SIG-M5 (cell line): ENCODE measurements around the gene AGAP2.
"Not testable (repeated sequence)": the region's sequence is repeated elsewhere in the genome, so short reads cannot be mapped to it uniquely, and the experiment has no call there.

Experiments used
- DNase-seq: peaks from one replicate; lab custom pipeline; 2025; lab: John Stamatoyannopoulos, UW

The AGAP2 gene

GRCh38 chr12:57722716-57723629 lies 15.6 kb downstream of the AGAP2 start:
- DNase-seq, result no peak

- not testable (repeated sequence) for DNase-seq
Measured at GRCh38 chr12:57721846-57722608, 16.5 kb downstream of the AGAP2 start.

GRCh38 chr12:57720606-57721595 lies 17.6 kb downstream of the AGAP2 start:
- no peak for DNase-seq

DNA sequence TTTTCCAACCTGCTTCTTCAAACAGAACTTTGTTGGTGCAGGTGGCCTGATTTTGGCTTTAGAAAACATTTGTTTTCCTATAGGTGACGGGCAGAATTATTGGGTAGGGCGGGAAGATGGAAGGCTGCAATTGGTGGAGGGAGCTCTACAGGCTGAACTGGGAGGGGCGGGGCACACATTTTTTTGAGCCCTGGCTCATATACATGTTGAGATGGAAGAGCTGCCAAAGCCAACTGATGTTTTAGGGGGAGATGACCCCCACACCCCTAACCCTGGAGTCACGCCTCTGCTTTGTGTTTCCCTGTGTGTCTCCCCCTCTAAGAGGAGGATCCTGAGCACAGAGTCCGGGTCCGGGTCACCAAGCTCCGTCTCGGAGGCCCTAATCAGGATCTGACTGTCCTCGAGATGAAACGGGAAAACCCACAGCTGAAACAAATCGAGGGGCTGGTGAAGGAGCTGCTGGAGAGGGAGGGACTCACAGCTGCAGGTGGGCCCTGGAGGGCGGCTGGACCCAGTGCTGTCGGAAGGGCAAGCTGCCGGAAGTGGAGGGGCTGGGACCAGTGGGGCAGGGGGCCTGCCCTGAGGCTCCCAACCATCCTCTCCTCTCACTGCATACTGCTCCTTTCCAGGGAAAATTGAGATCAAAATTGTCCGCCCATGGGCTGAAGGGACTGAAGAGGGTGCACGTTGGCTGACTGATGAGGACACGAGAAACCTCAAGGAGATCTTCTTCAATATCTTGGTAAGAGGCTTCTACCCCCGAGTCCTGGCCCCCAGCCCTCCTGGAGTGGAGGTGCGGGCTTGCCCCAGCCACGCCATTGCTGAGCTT lies 18.6 kb downstream of the AGAP2 start:
- no peak for DNase-seq

DNA sequence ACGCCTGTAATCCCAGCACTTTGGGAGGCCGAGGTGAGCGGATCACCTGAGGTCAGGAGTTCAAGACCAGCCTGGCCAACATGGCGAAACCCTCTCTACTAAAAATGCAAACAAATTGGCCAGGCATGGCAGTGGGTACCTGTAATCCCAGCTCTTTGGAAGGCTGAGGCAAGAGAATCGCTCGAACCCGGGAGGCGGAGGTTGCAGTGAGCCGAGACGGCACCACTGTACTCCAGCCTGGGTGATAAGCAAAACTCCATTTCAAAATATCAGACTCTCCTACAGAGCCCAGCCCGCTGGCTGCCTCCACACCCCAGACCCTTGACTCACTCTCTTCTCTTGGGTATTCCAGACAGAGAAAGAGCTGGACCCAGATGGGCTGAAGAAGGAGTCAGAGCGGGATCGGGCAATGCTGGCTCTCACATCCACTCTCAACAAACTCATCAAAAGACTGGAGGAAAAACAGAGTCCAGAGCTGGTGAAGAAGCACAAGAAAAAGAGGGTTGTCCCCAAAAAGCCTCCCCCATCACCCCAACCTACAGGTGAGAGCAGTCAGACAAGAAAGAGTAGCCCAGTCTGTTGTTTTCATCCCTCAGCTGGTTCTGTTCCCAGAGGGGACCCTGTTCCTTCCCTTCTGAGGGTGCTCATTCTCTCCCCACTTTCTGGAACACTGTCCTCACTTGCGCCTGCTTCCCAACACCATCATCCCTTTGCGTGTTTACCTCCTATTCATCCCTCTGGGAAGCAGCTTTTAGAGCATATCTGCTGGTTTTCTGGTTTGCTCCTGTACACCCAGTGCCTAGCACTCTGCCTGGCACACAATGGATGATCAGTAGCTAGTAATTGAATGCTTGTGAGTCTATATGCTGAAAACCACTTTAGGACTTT lies 19.7 kb downstream of the AGAP2 start:
- DNase-seq, result no peak

DNA sequence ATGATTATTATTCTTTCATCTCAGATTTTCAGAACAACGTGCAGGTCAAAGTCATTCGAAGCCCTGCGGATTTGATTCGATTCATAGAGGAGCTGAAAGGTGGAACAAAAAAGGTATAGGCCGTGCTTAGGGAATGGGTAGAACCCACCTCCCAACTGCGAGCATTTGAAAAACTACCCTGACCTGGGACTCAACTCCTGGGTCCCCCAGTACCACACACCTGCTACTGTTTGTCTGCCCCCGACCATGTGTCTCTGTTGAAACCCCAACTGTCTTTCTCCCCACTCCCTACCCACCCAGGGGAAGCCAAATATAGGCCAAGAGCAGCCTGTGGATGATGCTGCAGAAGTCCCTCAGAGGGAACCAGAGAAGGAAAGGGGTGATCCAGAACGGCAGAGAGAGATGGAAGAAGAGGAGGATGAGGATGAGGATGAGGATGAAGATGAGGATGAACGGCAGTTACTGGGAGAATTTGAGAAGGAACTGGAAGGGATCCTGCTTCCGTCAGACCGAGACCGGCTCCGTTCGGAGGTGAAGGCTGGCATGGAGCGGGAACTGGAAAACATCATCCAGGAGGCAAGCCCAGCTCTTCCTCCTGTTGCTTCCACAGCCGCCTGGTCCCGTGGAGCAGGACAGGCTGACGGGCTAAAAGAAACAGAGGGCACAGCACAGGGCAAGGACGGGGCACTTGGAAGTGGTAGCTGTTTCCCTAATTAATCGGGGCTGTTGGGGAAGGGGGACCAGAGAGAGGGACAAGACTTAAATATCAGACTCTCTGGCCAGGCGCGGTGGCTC lies 20.5 kb downstream of the AGAP2 start:
- no peak for DNase-seq

GRCh38 chr12:57717131-57717530 lies 21.4 kb downstream of the AGAP2 start:
- DNase-seq, result no peak

- DNase-seq, result no peak
Measured at GRCh38 chr12:57716305-57716704, 22.2 kb downstream of the AGAP2 start.

DNA sequence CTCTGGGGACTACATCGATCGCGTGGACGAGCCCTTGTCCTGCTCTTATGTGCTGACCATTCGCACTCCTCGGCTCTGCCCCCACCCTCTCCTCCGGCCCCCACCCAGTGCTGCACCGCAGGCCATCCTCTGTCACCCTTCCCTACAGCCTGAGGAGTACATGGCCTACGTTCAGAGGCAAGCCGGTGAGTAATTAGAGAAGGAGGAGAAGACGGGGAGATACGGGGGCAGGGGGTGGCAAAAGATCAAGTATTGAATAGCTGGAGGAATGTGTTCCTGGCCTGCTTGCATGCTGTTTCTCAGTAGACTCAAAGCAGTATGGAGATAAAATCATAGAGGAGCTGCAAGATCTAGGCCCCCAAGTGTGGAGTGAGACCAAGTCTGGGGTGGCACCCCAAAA lies 22.8 kb downstream of the AGAP2 start:
- DNase-seq, result no peak

DNA sequence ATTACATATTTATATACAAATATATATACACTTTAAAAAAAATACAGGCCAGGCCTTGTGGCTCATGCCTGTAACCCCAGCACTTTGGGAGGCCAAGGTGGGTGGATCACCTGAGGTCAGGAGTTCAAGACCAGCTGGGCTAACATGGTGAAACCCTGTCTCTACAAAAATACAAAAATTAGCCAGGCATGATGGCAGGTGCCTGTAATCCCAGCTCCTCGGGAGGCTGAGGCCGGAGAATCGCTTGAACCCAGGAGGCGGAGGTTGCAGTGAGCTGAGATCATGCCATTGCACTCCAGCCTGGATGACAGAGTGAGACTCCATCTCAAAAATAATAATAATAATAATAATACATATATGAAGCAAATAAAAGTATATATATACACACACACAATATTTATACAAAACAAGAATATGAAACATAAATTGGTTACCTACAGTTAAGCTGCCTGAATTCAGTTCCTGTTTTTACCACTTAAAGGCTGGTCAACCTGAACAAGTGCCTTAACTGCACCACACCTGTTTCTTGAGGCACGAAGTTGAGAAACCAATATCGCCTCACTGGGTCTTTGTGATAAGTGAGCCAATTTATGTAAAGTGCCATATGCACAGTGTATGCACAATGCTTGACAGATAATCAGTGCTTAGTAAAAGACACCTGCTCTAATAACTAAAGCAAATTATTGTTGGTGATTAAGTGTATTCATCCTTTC lies 23.4 kb downstream of the AGAP2 start:
- DNase-seq, result not testable (repeated sequence)

DNA sequence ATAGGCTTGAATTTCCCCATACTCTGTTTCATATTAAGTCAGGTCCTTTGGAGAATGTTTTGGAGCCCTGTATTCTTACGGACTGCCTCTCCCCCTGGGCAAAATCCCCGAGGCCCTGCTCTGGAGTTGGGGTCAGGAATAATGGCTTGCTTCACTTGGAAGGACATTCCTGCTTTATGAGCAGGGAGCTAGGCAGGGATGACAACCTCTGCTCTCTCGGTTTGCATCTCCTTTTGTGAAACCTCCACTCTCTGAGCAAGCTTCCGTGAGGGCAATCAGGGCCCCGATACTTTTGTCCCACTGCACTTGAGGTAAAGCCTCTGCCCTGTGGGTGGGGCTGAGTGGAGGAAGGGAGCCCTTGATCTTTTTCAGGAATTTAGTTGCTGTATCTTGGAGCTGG lies 25.3 kb downstream of the AGAP2 start:
- no peak for DNase-seq

GRCh38 chr12:57712701-57713100 lies 25.8 kb downstream of the AGAP2 start:
- no peak for DNase-seq

- no peak for DNase-seq
Measured at GRCh38 chr12:57708296-57708695, 30.2 kb downstream of the AGAP2 start.

- DNase-seq, result no peak
Measured at GRCh38 chr12:57707250-57707649, 31.3 kb downstream of the AGAP2 start.

DNA sequence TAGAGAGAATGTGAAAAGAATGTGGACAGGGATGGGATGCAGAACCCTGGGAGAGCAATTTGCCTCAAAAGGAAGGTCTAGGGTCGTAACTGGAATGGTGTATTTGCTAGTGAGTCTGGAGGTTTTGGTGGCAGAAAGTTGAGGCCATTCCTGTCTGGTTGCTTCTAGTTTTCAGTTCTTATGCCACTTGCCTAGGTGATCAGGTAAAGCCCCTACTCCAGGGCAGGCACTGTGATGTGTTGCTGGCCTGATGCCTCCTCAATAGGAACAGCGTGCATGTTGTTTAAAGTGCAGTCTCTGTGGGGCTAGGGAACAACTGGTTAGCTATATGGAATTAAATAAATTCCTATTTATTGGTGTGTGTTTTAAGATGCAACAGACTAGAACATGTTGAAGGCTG lies 38.2 kb downstream of the AGAP2 start:
- DNase-seq, result no peak

- DNase-seq, result no peak
Measured at GRCh38 chr12:57698414-57698813, 40.1 kb downstream of the AGAP2 start.

GRCh38 chr12:57697076-57697475 lies 41.5 kb downstream of the AGAP2 start:
- no peak for DNase-seq

- DNase-seq, result no peak
Measured at GRCh38 chr12:57695770-57696432, 42.6 kb downstream of the AGAP2 start.
